Esophagus squamous epithelium (tissue), 5 donors: ENCODE results near the gene PARVA. TPM values are rescaled to one million over a fixed set of nuclear protein-coding genes. Genes with fewer than 3 reads are reported as not detected.

Experiments
- DNase-seq: peaks from one replicate; lab custom pipeline; 2025; lab: John Stamatoyannopoulos, UW
- H3K27ac ChIP-seq, 4 donors: fragments of 200-600 bp; sonication (generic); one replicate each; pipeline ENCODE4 v1.5.1; 2016 to 2019; ENCODE audit warnings: mild to moderate bottlenecking in 1 of 4
- H3K27me3 ChIP-seq, 4 donors: fragments of 200-600 bp; sonication (generic); 1 replicate in 3 of 4; 2 replicates in 1 of 4; pipeline versions ENCODE4 v1.5.1 to v1.6.0; 2017 to 2021; ENCODE audit warnings: antibody characterized with exemption in 1 of 4
- H3K36me3 ChIP-seq, 3 donors: fragments of 200-600 bp; sonication (generic); one replicate each; pipeline ENCODE4 v1.5.1; 2016 to 2019
- H3K4me1 ChIP-seq, 3 donors: fragments of 200-600 bp; sonication (generic); one replicate each; pipeline ENCODE4 v1.5.1; 2017 to 2019
- H3K4me3 ChIP-seq, 4 donors: fragments of 200-600 bp; sonication (generic); 1 replicate in 3 of 4; 2 replicates in 1 of 4; pipeline ENCODE4 v1.5.1; 2016 to 2019; ENCODE audit warnings: mild to moderate bottlenecking in 2 of 4, moderate library complexity in 1 of 4
- H3K9me3 ChIP-seq, 3 donors: fragments of 200-600 bp; sonication (generic); one replicate each; pipeline ENCODE4 v1.5.1; 2016 to 2019
- CTCF ChIP-seq, 6 experiments: fragments of 450-650 bp in 4 of 6; fragments of 200-600 bp in 2 of 6; sonication (generic) in 2 of 6; IDR thresholded peaks; one replicate each; pipeline ENCODE4 v1.5.1; 2016 to 2019; ENCODE audit warnings: antibody characterized with exemption in 6 of 6, mild to moderate bottlenecking in 4 of 6, moderate library complexity in 4 of 6
- POLR2A ChIP-seq, 4 donors: fragments of 450-650 bp; IDR thresholded peaks; one replicate each; pipeline ENCODE4 v1.6.1; 2017; ENCODE audit warnings: antibody characterized with exemption in 4 of 4, mild to moderate bottlenecking in 4 of 4, moderate library complexity in 3 of 4
- WGBS, 2 donors: methylation state at CpG; one replicate each; pipeline ENCODE4 v1.1.5; 2018; 5-methylcytosine and 5-hydroxymethylcytosine counted together
- intact Hi-C: fragments of 100-400 bp; cut with DNase I; formaldehyde crosslinking; loops from one replicate; pipeline ENCODE4 v1.15.0; 2022
- total RNA-seq, 4 donors: library from RNA; depleted of rRNA; stranded (reverse); fragments of >200 nt; gene quantifications; one replicate each; pipeline ENCODE4 v1.1.0, GENCODE V29; 2016
- donor health status: DM: yes; HTN: yes; CAD: no.

The PARVA gene
- total RNA-seq, 4 donors from 2014 or later, result 8.6 to 66.9 (median 16.2) TPM

GRCh38 chr11:12567746-12568460 is 190.5 kb downstream of the PARVA start:
- Histone ChIP-seq H3K9me3 (no peaks in the 10 kb centered on the region), H3K36me3 (no peaks in the 10 kb centered on the region), H3K4me1 (no peaks in the 10 kb centered on the region), H3K27ac (no peak overlapping the region), H3K4me3 (no peak overlapping the region), H3K27me3 (peaks cover 0 to under 1% (median 0%) of the 10 kb centered on the region in 4 donors)
- DNase-seq, result no peak
- WGBS, 2 donors, result 64 to 71% methylated on average over 4 of the region's 4 CpGs
- intact Hi-C loops, result no loop called here
- TF ChIP-seq POLR2A (IDR thresholded peaks at IDR 0.05) (no peak), CTCF (IDR thresholded peaks at IDR 0.05) (no peak)

- intact Hi-C loops, result no loop called here
- 93 to 95% methylated on average over 1 of the region's 1 CpG for WGBS, 2 donors
Observed at GRCh38 chr11:12569499-12570425, 192.4 kb downstream of the PARVA start.

GRCh38 chr11:12573707-12574485 is 196.5 kb downstream of the PARVA start:
- H3K27ac ChIP-seq, result no peak overlapping the region
- no peak for DNase-seq
- TF ChIP-seq POLR2A (IDR thresholded peaks at IDR 0.05) (no peak), CTCF (IDR thresholded peaks at IDR 0.05) (no peak)
- no peaks in the 10 kb centered on the region for H3K4me1 ChIP-seq
- intact Hi-C loops, result no loop called here
- no peaks in the 10 kb centered on the region for H3K36me3 ChIP-seq
- H3K27me3 ChIP-seq, result no peaks in the 10 kb centered on the region
- no peaks in the 10 kb centered on the region for H3K9me3 ChIP-seq
- WGBS, 2 donors, result 83 to 93% methylated on average over 1 of the region's 1 CpG
- no peak overlapping the region for H3K4me3 ChIP-seq

More at GRCh38 chr11:12569499-12570425, 192.4 kb downstream of the PARVA start:
- no peaks in the 10 kb centered on the region for H3K4me1 ChIP-seq
- TF ChIP-seq POLR2A (IDR thresholded peaks at IDR 0.05) (no peak), CTCF (IDR thresholded peaks at IDR 0.05) (no peak)
- no peak overlapping the region for H3K27ac ChIP-seq
- H3K27me3 ChIP-seq, result no peaks in the 10 kb centered on the region
- H3K4me3 ChIP-seq, result no peak overlapping the region
- no peak for DNase-seq
- no peaks in the 10 kb centered on the region for H3K36me3 ChIP-seq
- no peaks in the 10 kb centered on the region for H3K9me3 ChIP-seq

- intact Hi-C loops, result no loop called here
- 77 to 83% methylated on average over 6 of the region's 6 CpGs for WGBS, 2 donors
- H3K4me3 ChIP-seq, result no peak overlapping the region
- no peak for DNase-seq
- H3K9me3 ChIP-seq, result no peaks in the 10 kb centered on the region
- H3K27me3 ChIP-seq, result no peaks in the 10 kb centered on the region
- H3K36me3 ChIP-seq, result no peaks in the 10 kb centered on the region
- no peak overlapping the region for H3K27ac ChIP-seq
- no peaks in the 10 kb centered on the region for H3K4me1 ChIP-seq
- TF ChIP-seq POLR2A (IDR thresholded peaks at IDR 0.05) (no peak), CTCF (IDR thresholded peaks at IDR 0.05) (no peak)
Observed at GRCh38 chr11:12577725-12578644, 200.6 kb downstream of the PARVA start.
